Uterus (tissue), 2 donors: Measurements from ENCODE around the gene HRH3.

ENCODE experiments used
- POLR2A ChIP-seq, 2 donors: fragments of 450-650 bp; IDR thresholded peaks; one replicate each; pipeline ENCODE4 v1.6.1; 2016; ENCODE audit warnings: antibody characterized with exemption in 2 of 2, mild to moderate bottlenecking in 1 of 2, moderate library complexity in 1 of 2
- TF ChIP-seq, protein P1 (sequence below), 4 experiments: fragments of 200-600 bp in 2 of 4; fragments of 450-650 bp in 2 of 4; sonication (generic) in 2 of 4; IDR thresholded peaks; one replicate each; pipeline ENCODE4 v1.5.1; 2016 to 2019; ENCODE audit warnings: antibody characterized with exemption in 4 of 4, mild to moderate bottlenecking in 2 of 4, moderate library complexity in 1 of 4

DNA sequence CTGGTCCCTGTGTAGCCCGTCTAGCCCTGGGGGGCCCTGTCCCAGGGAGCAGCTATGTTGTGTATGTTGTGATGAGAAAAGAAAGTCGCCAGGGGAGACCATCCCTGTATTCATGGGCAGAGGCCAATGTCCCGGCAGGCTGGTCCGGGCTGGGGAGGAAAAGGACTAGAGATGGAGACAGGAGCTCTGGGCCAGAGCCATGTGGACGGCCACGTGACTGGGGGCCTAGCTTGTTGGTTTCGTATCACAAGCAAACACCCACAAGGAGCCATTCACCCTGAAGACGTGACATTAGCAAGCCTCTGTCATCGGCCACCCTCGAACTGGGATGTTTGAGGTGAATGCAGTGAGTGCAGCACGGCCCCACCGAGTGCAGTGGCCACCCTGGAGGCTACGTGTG is 2.9 kb upstream of the HRH3 start:
- TF ChIP-seq POLR2A (IDR thresholded peaks at IDR 0.05), result no peak
- TF ChIP-seq, protein P1, sequence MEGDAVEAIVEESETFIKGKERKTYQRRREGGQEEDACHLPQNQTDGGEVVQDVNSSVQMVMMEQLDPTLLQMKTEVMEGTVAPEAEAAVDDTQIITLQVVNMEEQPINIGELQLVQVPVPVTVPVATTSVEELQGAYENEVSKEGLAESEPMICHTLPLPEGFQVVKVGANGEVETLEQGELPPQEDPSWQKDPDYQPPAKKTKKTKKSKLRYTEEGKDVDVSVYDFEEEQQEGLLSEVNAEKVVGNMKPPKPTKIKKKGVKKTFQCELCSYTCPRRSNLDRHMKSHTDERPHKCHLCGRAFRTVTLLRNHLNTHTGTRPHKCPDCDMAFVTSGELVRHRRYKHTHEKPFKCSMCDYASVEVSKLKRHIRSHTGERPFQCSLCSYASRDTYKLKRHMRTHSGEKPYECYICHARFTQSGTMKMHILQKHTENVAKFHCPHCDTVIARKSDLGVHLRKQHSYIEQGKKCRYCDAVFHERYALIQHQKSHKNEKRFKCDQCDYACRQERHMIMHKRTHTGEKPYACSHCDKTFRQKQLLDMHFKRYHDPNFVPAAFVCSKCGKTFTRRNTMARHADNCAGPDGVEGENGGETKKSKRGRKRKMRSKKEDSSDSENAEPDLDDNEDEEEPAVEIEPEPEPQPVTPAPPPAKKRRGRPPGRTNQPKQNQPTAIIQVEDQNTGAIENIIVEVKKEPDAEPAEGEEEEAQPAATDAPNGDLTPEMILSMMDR (IDR thresholded peaks at IDR 0.05), result no peak
